DOHH2 (cell line): ENCODE results near the gene BTG1.
A peak's percentile ranks its signal among the peaks of the same experiment; 100 is the strongest.
"Not testable (repeated sequence)": the region's sequence is repeated elsewhere in the genome, so short reads cannot be mapped to it uniquely, and the experiment has no call there.

Source experiments
- H3F3A ChIP-seq: fragments of 200-600 bp; sonication (generic), shearing (Covaris generic); 2 replicates; pipeline ENCODE4 v1.6.0; 2016; ENCODE audit warnings: antibody characterized with exemption, mild to moderate bottlenecking; ENCODE audit not compliant: control insufficient read depth, insufficient read depth
- H3K27ac ChIP-seq: fragments of 200-600 bp; sonication (generic); 2 replicates; pipeline ENCODE4 v1.5.1; 2014; ENCODE audit warnings: low read depth, mild to moderate bottlenecking, low read length, moderate library complexity
- H3K27me3 ChIP-seq: fragments of 200-600 bp; sonication (generic); 2 replicates; pipeline ENCODE4 v1.6.1; 2014; ENCODE audit warnings: mild to moderate bottlenecking, low read length, mixed read lengths; ENCODE audit not compliant: control insufficient read depth
- H3K36me3 ChIP-seq: fragments of 200-600 bp; sonication (generic); 2 replicates; pipeline ENCODE4 v1.6.1; 2014; ENCODE audit warnings: mild to moderate bottlenecking, low read length, moderate library complexity, mixed read lengths; ENCODE audit not compliant: control insufficient read depth
- H3K4me1 ChIP-seq: fragments of 200-600 bp; sonication (generic); 2 replicates; pipeline ENCODE4 v1.6.1; 2014; ENCODE audit warnings: mild to moderate bottlenecking, low read length, mixed read lengths; ENCODE audit not compliant: control insufficient read depth
- H3K4me2 ChIP-seq: fragments of 200-600 bp; sonication (generic); 2 replicates; pipeline ENCODE4 v1.6.0; 2014; ENCODE audit warnings: mild to moderate bottlenecking, low read length, moderate library complexity
- H3K4me3 ChIP-seq: fragments of 200-600 bp; sonication (generic); 2 replicates; pipeline ENCODE4 v1.5.1; 2014; ENCODE audit warnings: mild to moderate bottlenecking, low read length, mixed read lengths
- H3K79me2 ChIP-seq: fragments of 200-600 bp; sonication (generic); 2 replicates; pipeline ENCODE4 v1.6.1; 2014; ENCODE audit warnings: mild to moderate bottlenecking, low read length, mixed read lengths; ENCODE audit not compliant: control insufficient read depth
- H3K9me2 ChIP-seq: fragments of 200-600 bp; sonication (generic); replicated peaks from 2 replicates; pipeline ENCODE4 v1.6.1; 2014; ENCODE audit warnings: mild to moderate bottlenecking, low read length, mixed read lengths; ENCODE audit not compliant: control insufficient read depth
- H3K9me3 ChIP-seq: fragments of 200-600 bp; sonication (generic); 2 replicates; pipeline ENCODE4 v1.6.1; 2014; ENCODE audit warnings: antibody characterized with exemption, low read length, mixed read lengths; ENCODE audit not compliant: control insufficient read depth, insufficient read depth
- H4K20me1 ChIP-seq: fragments of 200-600 bp; sonication (generic); 2 replicates; pipeline ENCODE4 v1.6.0; 2014; ENCODE audit warnings: low read depth, mild to moderate bottlenecking, antibody characterized with exemption, low read length, moderate library complexity; ENCODE audit not compliant: control insufficient read depth, insufficient read depth
- CTCF ChIP-seq: fragments of 200-600 bp; sonication (generic); IDR thresholded peaks from one replicate; pipeline ENCODE4 v1.5.1; 2014; ENCODE audit warnings: antibody characterized with exemption, mild to moderate bottlenecking, low read depth, low read length; ENCODE audit not compliant: poor library complexity, severe bottlenecking
- EZH2phosphoT487 ChIP-seq: fragments of 200-600 bp; sonication (generic); IDR thresholded peaks from 2 replicates; pipeline ENCODE4 v1.6.1; 2017; ENCODE audit warnings: borderline replicate concordance, mild to moderate bottlenecking, antibody characterized with exemption, low read length, moderate library complexity, mixed read lengths

The BTG1 gene

GRCh38 chr12:92098594-92099380 lies 46.9 kb downstream of the BTG1 start:
- Histone ChIP-seq H3K4me2 (no peak overlapping the region), H3K79me2 (no peaks in the 10 kb centered on the region), H3K4me1 (peaks cover 12% of the 10 kb centered on the region), H3K4me3 (no peak overlapping the region), H4K20me1 (no peaks in the 10 kb centered on the region), H3K27me3 (no peaks in the 10 kb centered on the region), H3K27ac (no peak overlapping the region), H3K9me3 (peaks cover 7% of the 10 kb centered on the region; the same call in 1 of the 2 replicates), H3F3A (no peaks in the 10 kb centered on the region), H3K36me3 (no peaks in the 10 kb centered on the region), H3K9me2 (no peaks in the 10 kb centered on the region)
- TF ChIP-seq EZH2phosphoT487 (no peak), CTCF (no peak)

- Histone ChIP-seq H3K4me3 (no peak overlapping the region), H3F3A (no peaks in the 10 kb centered on the region), H3K27me3 (no peaks in the 10 kb centered on the region), H3K4me2 (no peak overlapping the region), H3K9me3 (peaks cover 7% of the 10 kb centered on the region; the same call in 1 of the 2 replicates), H3K36me3 (no peaks in the 10 kb centered on the region), H3K79me2 (no peaks in the 10 kb centered on the region), H3K9me2 (no peaks in the 10 kb centered on the region), H4K20me1 (no peaks in the 10 kb centered on the region), H3K27ac (no peak overlapping the region), H3K4me1 (peaks cover 12% of the 10 kb centered on the region)
- TF ChIP-seq CTCF (no peak), EZH2phosphoT487 (no peak)
Observed at GRCh38 chr12:92096346-92097136, 49.1 kb downstream of the BTG1 start.

DNA sequence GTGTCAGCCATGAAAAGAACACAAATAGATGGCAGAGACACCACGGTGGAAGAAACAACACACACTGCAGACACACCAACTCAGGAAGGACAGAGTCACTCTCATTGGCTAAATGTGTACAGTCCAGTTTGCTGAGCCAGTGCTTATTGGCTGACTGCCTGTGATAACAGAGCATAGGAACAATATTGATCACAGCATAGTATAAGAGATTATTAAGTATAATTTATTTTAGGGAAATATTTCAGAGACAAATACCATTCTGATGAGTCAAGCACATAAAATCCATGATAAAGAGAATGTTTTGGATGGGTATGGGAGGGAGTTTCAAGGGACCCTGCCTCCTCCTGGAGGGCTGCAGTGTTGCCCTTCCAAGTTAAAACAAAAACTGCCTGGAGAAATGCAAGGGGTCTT lies 50.9 kb downstream of the BTG1 start:
- Histone ChIP-seq H3K79me2 (no peaks in the 10 kb centered on the region), H3K4me1 (peaks cover 12% of the 10 kb centered on the region), H3K4me3 (no peak overlapping the region), H3K9me2 (no peaks in the 10 kb centered on the region), H3K4me2 (0 out of 2 replicates have a peak overlapping the region, but pooled peaks have one; percentile 15), H3F3A (no peaks in the 10 kb centered on the region), H3K27me3 (no peaks in the 10 kb centered on the region), H3K27ac (no peak overlapping the region), H4K20me1 (no peaks in the 10 kb centered on the region), H3K9me3 (no peaks in the 10 kb centered on the region), H3K36me3 (no peaks in the 10 kb centered on the region)
- no peak for TF ChIP-seq CTCF
- no peak for TF ChIP-seq EZH2phosphoT487

DNA sequence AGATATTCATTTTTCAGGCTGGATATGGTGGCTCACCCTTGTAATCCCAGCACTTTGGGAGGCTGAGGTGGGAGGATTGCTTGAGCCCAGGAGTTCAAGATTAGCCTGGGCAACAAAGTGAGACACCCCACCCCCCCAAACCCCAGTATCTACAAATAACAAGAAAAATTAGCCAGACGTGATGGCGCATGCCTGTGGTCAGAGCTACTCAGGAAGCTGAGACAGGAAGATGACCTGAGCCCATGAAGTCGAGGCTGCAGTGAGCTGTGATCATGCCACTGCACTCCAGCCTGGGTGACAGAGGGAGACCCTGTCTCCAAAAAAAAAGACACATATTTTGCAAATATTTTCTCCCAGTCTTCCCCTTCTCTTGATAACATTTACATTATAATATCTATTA lies 51.3 kb downstream of the BTG1 start:
- Histone ChIP-seq H3K4me1 (peaks cover 12% of the 10 kb centered on the region), H3K4me2 (0 out of 2 replicates have a peak overlapping the region, but pooled peaks have one; percentile 15)
- not testable (repeated sequence) for H3F3A ChIP-seq, H3K9me2 ChIP-seq, H3K36me3 ChIP-seq, H3K27me3 ChIP-seq, H3K27ac ChIP-seq, H3K4me3 ChIP-seq, H4K20me1 ChIP-seq, H3K9me3 ChIP-seq, H3K79me2 ChIP-seq
